ENCODE data around the gene ZBP1. TPM values are rescaled to one million over a fixed set of nuclear protein-coding genes. Genes with fewer than 3 reads are reported as not detected.

The ZBP1 gene
- total and polyA plus RNA-seq, 11 donors = 0.15 to 1.7 (median 0.31) TPM; not detected in 6

DNA sequence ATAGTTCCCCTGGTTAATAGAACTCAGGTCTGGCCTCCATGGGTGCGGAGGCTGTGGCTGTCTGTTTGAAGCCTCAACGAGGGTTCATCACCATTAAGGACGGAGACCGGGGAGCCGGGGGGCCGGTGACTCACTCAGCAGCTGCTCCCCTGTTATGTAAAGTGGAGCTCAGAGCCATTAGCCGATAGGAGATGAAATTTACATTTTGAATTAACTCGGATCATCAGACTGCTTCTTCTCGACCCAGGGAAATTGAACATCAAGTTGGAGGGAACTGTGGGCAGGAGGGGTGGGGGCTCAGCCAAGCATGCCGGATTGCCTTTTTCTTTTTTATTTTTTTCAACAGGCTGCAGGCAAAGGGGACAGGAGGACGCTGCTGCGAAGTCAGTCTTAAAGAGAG is 47.0 kb downstream of the ZBP1 start:
- ATAC-seq = no peak
- Histone ChIP-seq H3K4me3 (no peak overlapping the region), H3K9me3 (no peaks in the 10 kb centered on the region), H3K27me3 (peaks cover 0 to 63% (median 11%) of the 10 kb centered on the region in 9 donors), H3K27ac (no peak overlapping the region), H3K4me1 (no peaks in the 10 kb centered on the region), H3K36me3 (no peaks in the 10 kb centered on the region)
- intact Hi-C loops (cut with DNase I) = no loop called here
- WGBS, 4 donors = 60 to 69% (median 63%) methylated on average over 12 of the region's 12 CpGs
- no peak for DNase-seq
- TF ChIP-seq, protein P1, sequence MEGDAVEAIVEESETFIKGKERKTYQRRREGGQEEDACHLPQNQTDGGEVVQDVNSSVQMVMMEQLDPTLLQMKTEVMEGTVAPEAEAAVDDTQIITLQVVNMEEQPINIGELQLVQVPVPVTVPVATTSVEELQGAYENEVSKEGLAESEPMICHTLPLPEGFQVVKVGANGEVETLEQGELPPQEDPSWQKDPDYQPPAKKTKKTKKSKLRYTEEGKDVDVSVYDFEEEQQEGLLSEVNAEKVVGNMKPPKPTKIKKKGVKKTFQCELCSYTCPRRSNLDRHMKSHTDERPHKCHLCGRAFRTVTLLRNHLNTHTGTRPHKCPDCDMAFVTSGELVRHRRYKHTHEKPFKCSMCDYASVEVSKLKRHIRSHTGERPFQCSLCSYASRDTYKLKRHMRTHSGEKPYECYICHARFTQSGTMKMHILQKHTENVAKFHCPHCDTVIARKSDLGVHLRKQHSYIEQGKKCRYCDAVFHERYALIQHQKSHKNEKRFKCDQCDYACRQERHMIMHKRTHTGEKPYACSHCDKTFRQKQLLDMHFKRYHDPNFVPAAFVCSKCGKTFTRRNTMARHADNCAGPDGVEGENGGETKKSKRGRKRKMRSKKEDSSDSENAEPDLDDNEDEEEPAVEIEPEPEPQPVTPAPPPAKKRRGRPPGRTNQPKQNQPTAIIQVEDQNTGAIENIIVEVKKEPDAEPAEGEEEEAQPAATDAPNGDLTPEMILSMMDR (IDR thresholded peaks at IDR 0.05) = no peak
- TF ChIP-seq POLR2A (IDR thresholded peaks at IDR 0.05) = no peak

DNA sequence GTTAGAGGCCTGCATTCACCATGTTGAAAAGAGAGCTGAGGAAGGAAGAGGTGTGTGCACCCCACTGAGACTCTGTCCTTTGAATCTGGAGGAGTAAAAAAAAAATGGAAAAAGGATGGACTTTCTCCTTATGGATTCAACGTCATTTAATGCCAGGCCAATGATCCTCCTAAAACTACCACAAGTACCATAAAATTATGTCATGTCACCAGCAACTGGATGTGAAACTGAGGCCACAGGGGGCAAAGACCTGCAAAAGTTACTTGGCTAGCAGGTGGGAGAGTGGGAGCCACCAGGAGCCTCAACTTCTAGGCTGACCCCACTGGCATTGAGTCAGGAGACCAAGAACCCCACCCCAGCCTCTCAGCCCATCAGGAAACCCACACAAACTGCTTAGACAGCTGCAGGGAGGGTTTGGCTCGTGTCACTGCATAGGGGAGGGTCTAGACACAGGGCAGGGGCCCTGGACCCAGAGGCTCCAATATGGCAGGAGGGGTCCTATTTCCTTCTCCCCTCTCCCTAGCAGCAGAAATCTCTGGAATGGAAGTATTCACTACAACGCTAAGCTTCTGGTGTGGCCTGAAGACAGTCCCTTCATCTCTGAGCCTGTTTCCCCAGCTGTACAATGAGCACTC is 48.3 kb downstream of the ZBP1 start:
- no peaks in the 10 kb centered on the region for H3K9me3 ChIP-seq
- no peak for TF ChIP-seq POLR2A (IDR thresholded peaks at IDR 0.05)
- TF ChIP-seq, protein P1 (IDR thresholded peaks at IDR 0.05) = no peak
- H3K4me1 ChIP-seq = no peaks in the 10 kb centered on the region
- 84 to 91% (median 86%) methylated on average over 3 of the region's 3 CpGs for WGBS, 4 donors
- ATAC-seq = no peak
- no peaks in the 10 kb centered on the region for H3K36me3 ChIP-seq
- H3K27me3 ChIP-seq = peaks cover 0 to 64% (median 14%) of the 10 kb centered on the region in 9 donors
- no peak overlapping the region for H3K4me3 ChIP-seq
- intact Hi-C loops (cut with DNase I) = no loop called here
- no peak overlapping the region for H3K27ac ChIP-seq
- no peak for DNase-seq

DNA sequence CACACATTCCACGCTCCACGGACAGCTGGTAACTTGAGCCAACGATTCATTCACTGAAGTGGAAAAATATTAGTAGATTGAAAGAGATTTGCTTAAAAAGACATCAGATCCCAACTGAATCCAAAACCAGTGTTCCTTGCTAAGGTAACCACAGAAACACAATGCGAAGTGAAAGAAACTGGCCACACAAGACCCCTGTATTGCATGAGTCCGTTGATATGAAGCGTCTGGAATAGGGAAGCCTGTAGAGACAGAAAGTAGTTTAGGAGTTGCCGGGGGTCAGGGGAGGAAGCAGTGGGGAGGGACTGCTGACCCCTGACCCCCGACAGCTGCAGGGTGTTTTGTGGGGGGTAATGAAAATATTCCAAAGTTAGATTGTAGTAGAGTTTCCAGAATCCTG is 49.3 kb downstream of the ZBP1 start:
- H3K36me3 ChIP-seq = no peaks in the 10 kb centered on the region
- DNase-seq (no peak), ATAC-seq (no peak)
- TF ChIP-seq, protein P1 (IDR thresholded peaks at IDR 0.05) = no peak
- TF ChIP-seq POLR2A (IDR thresholded peaks at IDR 0.05) = no peak
- no peak overlapping the region for H3K4me3 ChIP-seq
- 63 to 79% (median 71%) methylated on average over 8 of the region's 8 CpGs for WGBS, 4 donors
- intact Hi-C loops (cut with DNase I) = no loop called here
- H3K27me3 ChIP-seq = peaks cover 0 to 61% (median 14%) of the 10 kb centered on the region in 9 donors
- no peaks in the 10 kb centered on the region for H3K4me1 ChIP-seq
- H3K9me3 ChIP-seq = no peaks in the 10 kb centered on the region
- no peak overlapping the region for H3K27ac ChIP-seq

DNA sequence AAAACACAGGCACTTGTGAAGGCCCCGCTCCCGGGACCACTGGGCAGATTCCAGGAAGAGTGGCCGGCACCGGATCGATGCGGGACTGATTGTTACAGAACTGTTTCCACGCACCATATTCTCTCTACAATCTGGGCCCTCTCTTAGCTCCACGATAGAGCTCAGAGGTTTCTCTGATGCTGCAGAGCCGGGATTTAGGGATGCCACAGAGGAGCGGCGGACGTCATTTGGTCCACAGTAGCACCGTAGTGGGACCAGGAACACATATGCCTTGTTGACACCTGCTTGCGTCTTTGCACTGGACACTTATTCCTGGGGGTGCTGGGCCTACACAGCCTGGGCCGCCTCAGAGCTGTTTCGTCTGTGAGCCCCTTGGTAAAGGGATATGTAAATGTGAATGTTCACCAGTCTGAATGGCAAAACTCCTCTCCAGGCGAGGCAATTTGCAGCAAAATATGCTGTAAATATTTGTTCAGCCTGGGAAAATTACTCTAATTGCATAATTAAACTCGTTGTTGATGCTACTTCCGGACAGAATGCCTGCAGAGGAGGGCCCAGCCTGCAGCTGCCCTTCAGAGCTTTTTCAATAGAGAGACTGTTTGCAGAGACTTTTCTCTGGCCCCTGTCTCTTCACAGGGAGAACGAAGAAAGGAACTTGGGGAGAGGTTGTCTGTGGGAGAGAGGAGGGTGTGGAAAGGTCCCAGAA is 49.9 kb downstream of the ZBP1 start:
- Histone ChIP-seq H3K4me1 (no peaks in the 10 kb centered on the region), H3K36me3 (no peaks in the 10 kb centered on the region), H3K4me3 (no peak overlapping the region), H3K27ac (no peak overlapping the region), H3K27me3 (peaks cover 0 to 56% (median 14%) of the 10 kb centered on the region in 9 donors), H3K9me3 (no peaks in the 10 kb centered on the region)
- 72 to 80% (median 73%) methylated on average over 20 of the region's 20 CpGs for WGBS, 4 donors
- no peak for DNase-seq
- TF ChIP-seq, protein P1 (IDR thresholded peaks at IDR 0.05) = no peak
- no peak for TF ChIP-seq POLR2A (IDR thresholded peaks at IDR 0.05)
- intact Hi-C loops (cut with DNase I) = no loop called here
- no peak for ATAC-seq
